ENCODE results near the gene LEFTY1. TPM values are rescaled to one million over a fixed set of nuclear protein-coding genes. Genes with fewer than 3 reads are reported as not detected.
"Not testable (repeated sequence)": the region's sequence is repeated elsewhere in the genome, so short reads cannot be mapped to it uniquely, and the experiment has no call there.

Gene LEFTY1
- total and polyA plus RNA-seq, 10 donors = 0.06 to 0.95 (median 0.34) TPM; not detected in 3

DNA sequence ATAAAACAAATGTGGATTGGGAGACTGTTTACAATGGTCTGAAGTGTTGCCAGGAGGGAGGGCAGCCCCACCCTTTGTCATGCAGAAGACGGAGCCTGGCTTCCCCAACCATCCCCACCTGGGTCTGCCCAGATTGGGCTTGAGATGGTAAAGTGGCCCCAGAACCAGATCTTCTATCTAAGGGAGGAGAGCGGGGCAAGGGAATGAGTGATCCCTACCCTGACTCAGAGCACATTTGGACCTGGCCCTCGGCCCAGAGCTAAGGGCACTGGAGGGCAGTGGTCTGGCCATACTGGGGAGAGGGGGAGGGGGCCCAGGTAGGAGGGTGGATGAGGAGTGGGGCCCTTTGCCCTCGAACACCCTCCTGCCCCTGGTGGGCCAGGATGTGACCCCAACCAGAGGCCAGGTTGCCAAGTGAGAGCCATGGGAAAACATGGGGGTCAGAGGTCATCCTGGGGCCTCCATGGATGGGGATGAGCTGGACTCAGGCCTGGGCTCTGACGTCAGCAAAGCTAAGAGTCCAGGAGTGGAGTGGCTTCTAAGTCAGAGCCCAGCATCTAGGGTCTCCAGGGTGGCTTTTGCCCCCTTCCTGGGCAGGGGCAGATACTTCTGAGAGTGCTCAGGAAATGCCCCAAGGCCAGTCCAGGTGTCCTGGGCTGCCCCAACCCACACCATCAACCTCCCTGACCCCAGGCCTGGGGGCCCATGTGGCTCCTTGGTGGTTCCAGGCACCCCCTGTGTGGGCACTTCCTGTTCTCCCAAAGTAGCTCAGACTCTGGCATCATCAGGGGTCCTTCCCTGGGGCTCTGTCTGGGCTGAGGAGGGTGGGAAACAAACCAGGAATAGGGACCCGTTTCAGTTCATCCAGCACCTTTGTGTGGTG is 1.6 kb upstream of the LEFTY1 start:
- intact Hi-C loops (cut with DNase I; ENCODE audit: low total_unique reads) = no loop called here

DNA sequence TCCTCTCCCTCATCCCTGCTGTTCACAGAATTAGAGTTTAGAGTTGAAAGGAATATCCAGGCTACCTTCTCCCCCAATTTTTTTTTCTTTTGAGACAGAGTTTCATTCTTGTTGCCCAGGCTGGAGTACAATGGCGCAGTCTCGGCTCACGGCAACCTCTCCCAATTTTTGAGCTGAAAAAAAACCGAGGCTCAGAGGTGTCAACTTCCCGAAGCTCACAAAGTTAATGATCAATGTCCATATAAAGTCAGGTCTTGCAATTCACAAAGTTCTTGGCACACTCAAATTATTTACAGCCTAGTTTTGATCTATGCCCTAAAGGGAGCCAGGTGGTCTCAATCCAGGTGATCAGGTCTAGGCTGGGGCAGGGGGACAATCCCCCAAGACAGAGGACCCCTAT is 797 bp upstream of the LEFTY1 start:
- peaks cover 0 to 14% (median 0%) of the 10 kb centered on the region in 6 donors for H3K4me1 ChIP-seq
- H3K27ac ChIP-seq = no peak overlapping the region
- H3K27me3 ChIP-seq (replicated peaks in 1 of 7) = peaks cover 0 to 6% (median 0%) of the 10 kb centered on the region in 7 donors
- WGBS, 5 donors = 93 to 96% (median 95%) methylated on average over 5 of the region's 5 CpGs
- no peaks in the 10 kb centered on the region for H3K9me3 ChIP-seq
- no peaks in the 10 kb centered on the region for H3K36me3 ChIP-seq
- no peak overlapping the region for H3K4me3 ChIP-seq
- intact Hi-C loops (cut with DNase I; ENCODE audit: low total_unique reads) = no loop called here
- TF ChIP-seq POLR2A (IDR thresholded peaks at IDR 0.05) (no peak), POLR2AphosphoS5 (IDR thresholded peaks at IDR 0.05) (no peak)
- TF ChIP-seq, protein P1, sequence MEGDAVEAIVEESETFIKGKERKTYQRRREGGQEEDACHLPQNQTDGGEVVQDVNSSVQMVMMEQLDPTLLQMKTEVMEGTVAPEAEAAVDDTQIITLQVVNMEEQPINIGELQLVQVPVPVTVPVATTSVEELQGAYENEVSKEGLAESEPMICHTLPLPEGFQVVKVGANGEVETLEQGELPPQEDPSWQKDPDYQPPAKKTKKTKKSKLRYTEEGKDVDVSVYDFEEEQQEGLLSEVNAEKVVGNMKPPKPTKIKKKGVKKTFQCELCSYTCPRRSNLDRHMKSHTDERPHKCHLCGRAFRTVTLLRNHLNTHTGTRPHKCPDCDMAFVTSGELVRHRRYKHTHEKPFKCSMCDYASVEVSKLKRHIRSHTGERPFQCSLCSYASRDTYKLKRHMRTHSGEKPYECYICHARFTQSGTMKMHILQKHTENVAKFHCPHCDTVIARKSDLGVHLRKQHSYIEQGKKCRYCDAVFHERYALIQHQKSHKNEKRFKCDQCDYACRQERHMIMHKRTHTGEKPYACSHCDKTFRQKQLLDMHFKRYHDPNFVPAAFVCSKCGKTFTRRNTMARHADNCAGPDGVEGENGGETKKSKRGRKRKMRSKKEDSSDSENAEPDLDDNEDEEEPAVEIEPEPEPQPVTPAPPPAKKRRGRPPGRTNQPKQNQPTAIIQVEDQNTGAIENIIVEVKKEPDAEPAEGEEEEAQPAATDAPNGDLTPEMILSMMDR (IDR thresholded peaks at IDR 0.05 in 8 of 11, conservative IDR thresholded peaks at IDR 0.05 in 3 of 11) = no peak
- no peak for DNase-seq

More for the DNA sequence above, 1.6 kb upstream of the LEFTY1 start:
- no peaks in the 10 kb centered on the region for H3K9me3 ChIP-seq
- WGBS, 5 donors = 79 to 86% (median 82%) methylated on average over 6 of the region's 6 CpGs
- TF ChIP-seq POLR2A (IDR thresholded peaks at IDR 0.05) = no peak
- TF ChIP-seq, protein P1 (IDR thresholded peaks at IDR 0.05 in 8 of 11, conservative IDR thresholded peaks at IDR 0.05 in 3 of 11) = no peak
- TF ChIP-seq POLR2AphosphoS5 (IDR thresholded peaks at IDR 0.05) = no peak
- DNase-seq = no peak
- H3K36me3 ChIP-seq = no peaks in the 10 kb centered on the region
- H3K4me1 ChIP-seq = peaks cover 0 to 5% (median 0%) of the 10 kb centered on the region in 6 donors
- H3K27me3 ChIP-seq (replicated peaks in 1 of 7) = peaks cover 0 to 6% (median 0%) of the 10 kb centered on the region in 7 donors
- no peak overlapping the region for H3K27ac ChIP-seq
- H3K4me3 ChIP-seq = no peak overlapping the region

DNA sequence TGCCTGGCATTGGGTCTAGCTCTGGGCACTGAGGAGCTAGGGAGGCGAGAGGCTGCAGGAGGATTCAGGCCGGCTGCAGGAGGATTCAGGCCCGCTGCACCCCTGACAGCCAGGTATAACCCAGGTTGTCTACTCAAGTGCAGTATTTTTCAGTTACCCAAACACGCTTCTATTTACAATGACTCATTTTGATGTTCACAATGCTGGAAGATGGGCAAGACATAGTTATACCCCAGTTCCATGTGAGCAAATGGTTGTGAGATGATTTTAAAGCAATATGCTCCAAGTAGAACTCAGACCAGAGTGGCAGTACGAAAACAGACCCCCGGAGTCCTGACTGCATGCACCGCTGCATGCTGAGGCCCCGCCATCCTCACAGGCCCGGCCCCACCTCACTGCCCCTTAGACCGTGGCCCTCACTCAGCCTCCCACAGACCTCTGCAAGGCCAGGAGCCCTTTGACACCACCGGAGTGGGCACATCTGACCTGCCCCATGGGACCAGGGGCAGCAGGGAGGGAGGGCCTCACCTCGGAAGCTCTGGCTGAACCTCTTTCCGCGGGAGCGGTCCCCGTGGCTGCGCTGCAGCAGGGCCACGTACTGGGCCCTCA is 553 bp downstream of the LEFTY1 start:
- Histone ChIP-seq H3K27ac (no peak overlapping the region), H3K4me1 (peaks cover 0 to 27% (median 2%) of the 10 kb centered on the region in 6 donors), H3K9me3 (no peaks in the 10 kb centered on the region), H3K36me3 (no peaks in the 10 kb centered on the region), H3K4me3 (no peak overlapping the region), H3K27me3 (replicated peaks in 1 of 7) (peaks cover 0 to 6% (median 0%) of the 10 kb centered on the region in 7 donors)
- TF ChIP-seq POLR2A (IDR thresholded peaks at IDR 0.05) = no peak
- TF ChIP-seq POLR2AphosphoS5 (IDR thresholded peaks at IDR 0.05) = no peak
- TF ChIP-seq, protein P1 (IDR thresholded peaks at IDR 0.05 in 8 of 11, conservative IDR thresholded peaks at IDR 0.05 in 3 of 11) = no peak
- DNase-seq = no peak
- intact Hi-C loops (cut with DNase I; ENCODE audit: low total_unique reads) = no loop called here
- WGBS, 5 donors = 86 to 98% (median 90%) methylated on average over 10 to 18 of the region's 18 CpGs

DNA sequence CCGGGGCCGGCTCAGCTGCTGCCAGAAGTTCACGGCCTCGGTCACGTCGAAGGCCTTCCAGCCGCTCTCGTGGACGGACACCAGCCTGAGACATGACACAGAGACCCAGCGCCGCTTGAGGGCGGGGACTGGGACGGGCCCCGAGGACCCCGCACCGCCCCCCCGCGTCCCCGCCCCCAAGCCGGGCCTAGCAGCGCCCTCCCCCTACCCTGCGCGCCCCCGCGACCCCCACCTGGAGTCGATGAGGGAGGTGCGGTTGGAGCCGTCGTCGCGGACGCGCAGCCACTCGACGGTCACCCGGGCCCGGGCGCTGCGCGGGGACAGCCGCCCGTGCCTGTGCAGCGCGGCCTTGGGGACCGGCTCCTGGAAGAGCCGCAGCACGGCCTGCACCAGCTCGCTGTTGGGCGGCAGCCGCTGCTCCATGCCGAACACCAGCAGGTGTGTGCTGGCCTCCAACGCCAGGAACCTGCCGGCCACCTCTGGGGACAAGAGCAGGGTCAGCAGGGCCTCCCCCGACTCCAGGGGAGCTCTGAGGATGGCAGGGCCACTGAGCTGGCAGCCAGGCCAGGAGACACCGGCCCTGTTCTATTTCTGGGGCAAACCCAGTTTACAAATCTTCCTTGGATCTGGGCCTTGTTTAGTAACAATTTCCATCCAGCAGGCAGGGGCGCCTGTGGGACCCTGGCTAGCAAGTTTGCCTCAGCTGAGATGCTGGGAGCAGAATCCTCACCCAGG is 1.2 kb downstream of the LEFTY1 start:
- H3K27ac ChIP-seq; H3K36me3 ChIP-seq; H3K27me3 ChIP-seq (replicated peaks in 1 of 7); DNase-seq; H3K4me3 ChIP-seq; H3K9me3 ChIP-seq; intact Hi-C loops (cut with DNase I; ENCODE audit: low total_unique reads): not testable (repeated sequence)
- 27 to 56% (median 44%) methylated on average over 2 to 51 of the region's 56 CpGs for WGBS, 5 donors
- peaks cover 0 to 34% (median 8%) of the 10 kb centered on the region in 6 donors for H3K4me1 ChIP-seq
